ENCODE results near the gene KLHL29.

DNA sequence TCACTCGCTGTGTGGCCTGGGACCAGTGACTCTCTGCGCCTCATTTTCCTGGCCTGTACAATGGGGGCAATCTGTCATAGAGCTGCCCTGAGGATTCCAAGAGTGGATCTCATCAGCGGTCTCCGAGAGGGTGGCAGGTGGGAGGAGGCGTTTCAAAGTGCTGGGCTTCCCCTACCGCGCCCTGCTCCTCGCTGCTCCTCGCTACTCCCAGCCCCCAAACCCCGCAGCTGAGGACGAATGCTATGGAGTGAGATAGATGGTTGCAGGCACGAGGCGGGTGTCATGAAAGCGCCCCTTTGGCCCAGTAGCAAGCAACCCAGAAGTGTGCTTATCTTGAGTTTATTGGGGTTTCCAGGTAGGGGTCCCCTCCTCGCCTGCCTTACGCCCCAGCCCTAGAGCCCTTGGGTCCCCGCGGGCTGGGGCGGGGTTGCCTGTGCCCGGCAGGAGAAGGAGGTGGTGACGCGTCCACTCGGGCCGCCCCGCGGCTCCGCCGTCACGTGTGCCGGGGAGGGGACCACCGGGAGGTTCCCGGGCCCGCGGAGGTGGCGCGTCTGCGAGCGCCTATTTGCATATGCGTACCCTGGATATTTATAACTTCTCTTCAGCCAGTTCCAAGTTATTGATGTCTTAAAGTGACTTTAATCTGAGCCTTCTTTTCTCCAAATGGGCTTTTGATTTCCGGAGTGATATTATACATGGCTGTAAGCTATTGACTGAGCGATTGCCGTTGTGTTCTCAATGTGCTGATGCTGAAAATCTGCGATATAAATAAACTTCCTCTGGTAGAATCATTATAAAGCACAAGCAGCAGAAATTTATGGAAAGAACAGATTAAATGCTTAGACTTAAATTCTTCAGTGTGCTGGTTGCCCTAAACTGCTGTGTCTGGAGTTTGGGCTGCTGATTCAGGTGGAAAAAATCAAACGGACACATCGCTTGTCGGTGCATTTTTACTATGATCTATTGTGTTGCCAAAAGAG lies 278.3 kb downstream of the KLHL29 start:
- TF ChIP-seq, protein P1, sequence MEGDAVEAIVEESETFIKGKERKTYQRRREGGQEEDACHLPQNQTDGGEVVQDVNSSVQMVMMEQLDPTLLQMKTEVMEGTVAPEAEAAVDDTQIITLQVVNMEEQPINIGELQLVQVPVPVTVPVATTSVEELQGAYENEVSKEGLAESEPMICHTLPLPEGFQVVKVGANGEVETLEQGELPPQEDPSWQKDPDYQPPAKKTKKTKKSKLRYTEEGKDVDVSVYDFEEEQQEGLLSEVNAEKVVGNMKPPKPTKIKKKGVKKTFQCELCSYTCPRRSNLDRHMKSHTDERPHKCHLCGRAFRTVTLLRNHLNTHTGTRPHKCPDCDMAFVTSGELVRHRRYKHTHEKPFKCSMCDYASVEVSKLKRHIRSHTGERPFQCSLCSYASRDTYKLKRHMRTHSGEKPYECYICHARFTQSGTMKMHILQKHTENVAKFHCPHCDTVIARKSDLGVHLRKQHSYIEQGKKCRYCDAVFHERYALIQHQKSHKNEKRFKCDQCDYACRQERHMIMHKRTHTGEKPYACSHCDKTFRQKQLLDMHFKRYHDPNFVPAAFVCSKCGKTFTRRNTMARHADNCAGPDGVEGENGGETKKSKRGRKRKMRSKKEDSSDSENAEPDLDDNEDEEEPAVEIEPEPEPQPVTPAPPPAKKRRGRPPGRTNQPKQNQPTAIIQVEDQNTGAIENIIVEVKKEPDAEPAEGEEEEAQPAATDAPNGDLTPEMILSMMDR (conservative IDR thresholded peaks at IDR 0.05; ENCODE audit: low read depth, low read length): no peak
- no peak for TF ChIP-seq EZH2 (IDR thresholded peaks at IDR 0.05; ENCODE audit: borderline replicate concordance, low read depth, low read length, poor library complexity, severe bottlenecking)
